AG04449 (cell line): ENCODE data around the gene AMTN.
"Not testable (repeated sequence)": the region's sequence is repeated elsewhere in the genome, so short reads cannot be mapped to it uniquely, and the experiment has no call there.

Experiments
- CTCF ChIA-PET: fragments of 350-600 bp; formaldehyde crosslinking; extraction: SDS; loops from one replicate; lab custom pipeline; 2021; ENCODE audit warnings: antibody characterized with exemption; lab: Yijun Ruan, JAX
- POLR2A ChIA-PET: fragments of 400-600, 350-600 bp; formaldehyde crosslinking; extraction: SDS; loops from one replicate; lab custom pipeline; 2020; ENCODE audit warnings: antibody characterized with exemption, inconsistent platforms; lab: Yijun Ruan, JAX
- DNase-seq: peaks from one replicate; pipeline ENCODE4 v3.0.0-alpha.2; 2010; ENCODE audit warnings: low read depth, low spot score
- H3K4me3 ChIP-seq: 2 replicates; pipeline ENCODE4 v1.5.1; 2011; ENCODE audit warnings: low read depth, mild to moderate bottlenecking, control low read depth, low read length
- CTCF ChIP-seq: IDR thresholded peaks from one replicate; pipeline ENCODE4 v1.5.1; 2011; ENCODE audit warnings: mild to moderate bottlenecking, moderate library complexity, low read length, control low read depth, inconsistent platforms; ENCODE audit not compliant: insufficient read depth; ENCODE audit errors: missing control alignments

The AMTN gene

GRCh38 chr4:70518269-70518668 lies at the start of gene AMTN:
TSS of gene AMTN (plus strand) at chr4:70518569. CDS start at chr4:70518778, 209 bp downstream.
- CTCF ChIA-PET = no interaction called here
- H3K4me3 ChIP-seq = no peak within 1 kb of the TSS
- DNase-seq = no peak
- TF ChIP-seq CTCF = no peak
- POLR2A ChIA-PET = no interaction called here

- POLR2A ChIA-PET = no interaction called here
- CTCF ChIA-PET = no interaction called here
- DNase-seq = no peak
- H3K4me3 ChIP-seq = no peak within 1 kb of the TSS
- TF ChIP-seq CTCF = no peak
Observed at GRCh38 chr4:70471897-70472296, 46.5 kb upstream of the AMTN start, which contains the start of gene MUC7. TSS of gene MUC7 (plus strand) at chr4:70472197. CDS start at chr4:70474022, 1,825 bp downstream.

DNA sequence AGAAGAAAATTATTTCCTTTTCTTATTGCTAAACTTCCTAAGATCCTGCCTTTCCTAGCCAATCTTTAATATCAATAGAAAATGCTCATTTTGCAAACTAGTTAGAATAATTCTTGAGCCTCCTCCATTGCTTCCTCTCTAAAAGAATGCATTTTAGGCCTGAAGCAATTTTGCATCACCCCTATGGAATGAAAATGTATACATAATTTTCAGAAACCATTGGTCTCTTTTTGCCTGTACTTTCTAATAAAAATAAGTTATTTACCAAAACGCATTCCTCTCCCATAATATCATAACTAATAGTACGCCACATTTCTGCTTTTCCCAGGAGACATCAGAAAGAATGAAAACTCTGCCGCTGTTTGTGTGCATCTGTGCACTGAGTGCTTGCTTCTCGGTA lies 44.7 kb upstream of the AMTN start:
- DNase-seq = no peak
- POLR2A ChIA-PET = no interaction called here
- no peak overlapping the region for H3K4me3 ChIP-seq
- TF ChIP-seq CTCF = no peak
- CTCF ChIA-PET = no interaction called here

- H3K4me3 ChIP-seq = no peak overlapping the region
- no peak for TF ChIP-seq CTCF
- DNase-seq = no peak
- ChIA-PET POLR2A (no interaction called here), CTCF (no interaction called here)
Observed at GRCh38 chr4:70488748-70489147, 29.6 kb upstream of the AMTN start.

DNA sequence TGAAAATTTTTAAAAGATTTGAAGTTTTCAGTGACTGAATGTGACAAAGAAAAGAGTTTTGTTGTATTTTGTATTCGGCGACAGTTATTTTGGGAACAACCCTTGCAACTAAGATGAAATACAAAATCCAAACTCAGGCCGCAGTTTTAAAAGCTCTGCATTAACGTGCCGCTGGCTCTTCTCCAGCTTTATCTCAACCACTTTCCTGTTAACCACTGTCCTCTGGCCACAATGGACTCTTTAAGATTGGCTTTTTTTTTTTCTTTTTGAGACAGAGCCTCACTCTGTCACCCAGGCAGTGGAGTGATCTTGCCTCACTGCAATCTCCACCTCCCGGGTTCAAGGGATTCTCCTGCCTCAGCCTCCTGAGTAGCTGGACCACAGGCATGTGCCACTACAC lies 22.1 kb upstream of the AMTN start:
- ChIA-PET POLR2A (no interaction called here), CTCF (interaction anchor here (1.1 kb wide), 1 partner anchor 8 kb away, joined by 6 read pairs; no protein-coding TSS in a partner anchor)
- no peak for TF ChIP-seq CTCF
- DNase-seq = no peak
- no peak overlapping the region for H3K4me3 ChIP-seq

DNA sequence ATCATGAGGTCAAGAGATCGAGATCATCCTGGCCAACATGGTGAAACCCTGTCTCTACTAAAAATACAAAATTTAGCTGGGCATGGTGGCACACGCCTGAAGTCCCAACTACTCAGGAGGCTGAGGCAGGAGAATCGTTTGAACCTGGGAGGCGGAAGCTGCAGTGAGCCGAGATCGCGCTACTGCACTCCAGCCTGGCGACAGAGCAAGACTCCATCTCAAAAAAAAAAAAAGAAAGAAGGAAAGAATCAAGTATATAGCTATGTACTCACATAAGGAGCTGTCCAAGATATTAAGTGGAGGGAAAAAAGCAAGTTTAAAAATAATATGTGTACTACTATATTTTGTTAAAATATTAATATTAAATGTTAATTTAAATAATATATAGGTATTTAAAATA lies 16.5 kb upstream of the AMTN start:
- CTCF ChIA-PET = not testable (repeated sequence)

DNA sequence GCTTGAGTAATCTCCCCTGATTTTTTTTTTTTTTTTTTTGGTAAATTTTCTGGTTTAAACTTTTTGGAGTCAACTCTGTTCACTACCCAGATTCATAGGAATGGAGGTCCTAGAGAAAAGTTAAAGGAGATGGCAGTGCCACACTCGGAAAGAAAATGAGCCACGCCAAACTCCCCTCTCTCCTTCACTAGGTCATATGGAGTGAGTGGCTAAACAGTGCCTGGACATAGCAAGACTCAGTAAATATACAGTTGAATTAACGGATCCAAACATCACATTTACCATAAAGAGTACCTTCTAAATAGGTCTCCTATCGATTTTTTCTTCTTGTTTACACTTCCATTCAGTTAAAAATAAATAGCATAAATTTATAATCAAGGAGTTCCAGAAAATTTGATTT lies 13.6 kb upstream of the AMTN start:
- CTCF ChIA-PET = interaction anchor here (0.6 to 3.0 kb wide), 11 partner anchors 9 to 259 kb away, joined by 3 to 10 read pairs (median 4); no protein-coding TSS in a partner anchor
- no peak overlapping the region for H3K4me3 ChIP-seq
- DNase-seq = no peak
- POLR2A ChIA-PET = no interaction called here
- no peak for TF ChIP-seq CTCF

More for the DNA sequence above, 16.5 kb upstream of the AMTN start:
- DNase-seq, POLR2A ChIA-PET, H3K4me3 ChIP-seq: not testable (repeated sequence)
